Skin epidermis (tissue), 12 donors: ENCODE results near the gene ARHGAP32.
"Not testable (repeated sequence)": the region's sequence is repeated elsewhere in the genome, so short reads cannot be mapped to it uniquely, and the experiment has no call there.

Source experiments
- H3K27ac ChIP-seq, 21 experiments: fragments of 200-600 bp; sonication (generic) in 11 of 21; one replicate each; pipeline ENCODE4 v1.5.0; 2020; ENCODE audit warnings: mild to moderate bottlenecking in 3 of 21, inconsistent platforms in 2 of 21, moderate library complexity in 2 of 21
- H3K4me3 ChIP-seq, 7 experiments: fragments of 200-600 bp; sonication (generic) in 2 of 7; one replicate each; pipeline ENCODE4 v1.5.0; 2020; ENCODE audit warnings: inconsistent platforms in 2 of 7, mild to moderate bottlenecking in 2 of 7, moderate library complexity in 1 of 7

ARHGAP32 gene

GRCh38 chr11:129208863-129209262 is 16.7 kb upstream of the ARHGAP32 start:
- H3K27ac ChIP-seq, result peak overlapping the region in 1 of 21 experiments; percentile 3
- H3K4me3 ChIP-seq, result no peak overlapping the region

GRCh38 chr11:129204150-129204838 is 12.2 kb upstream of the ARHGAP32 start:
- no peak overlapping the region for H3K27ac ChIP-seq
- H3K4me3 ChIP-seq, result no peak overlapping the region

GRCh38 chr11:129202646-129203045 is 10.5 kb upstream of the ARHGAP32 start:
- no peak overlapping the region for H3K27ac ChIP-seq
- H3K4me3 ChIP-seq, result no peak overlapping the region

- no peak overlapping the region for H3K27ac ChIP-seq
- no peak overlapping the region for H3K4me3 ChIP-seq
Observed at GRCh38 chr11:129195682-129196081, 3.6 kb upstream of the ARHGAP32 start.

- Histone ChIP-seq H3K4me3 (peak overlapping the region in 2 of 7 experiments; percentile 12 to 23), H3K27ac (peak overlapping the region in 20 of 21 experiments; percentile 2 to 80 (median 69))
Observed at GRCh38 chr11:129191649-129192048, 476 bp downstream of the ARHGAP32 start.

- peak overlapping the region in 19 of 21 experiments; percentile 2 to 73 (median 32) for H3K27ac ChIP-seq
Observed at GRCh38 chr11:129190087-129190486, 2.0 kb downstream of the ARHGAP32 start.

GRCh38 chr11:129189646-129190045 is 2.5 kb downstream of the ARHGAP32 start:
- Histone ChIP-seq H3K4me3 (no peak overlapping the region), H3K27ac (peak overlapping the region in 12 of 21 experiments; percentile 3 to 69 (median 40))

More at GRCh38 chr11:129190087-129190486, 2.0 kb downstream of the ARHGAP32 start:
- no peak overlapping the region for H3K4me3 ChIP-seq

- not testable (repeated sequence) for H3K27ac ChIP-seq, H3K4me3 ChIP-seq
Observed at GRCh38 chr11:129185082-129185481, 7.0 kb downstream of the ARHGAP32 start.

GRCh38 chr11:129184581-129184980 is 7.5 kb downstream of the ARHGAP32 start:
- H3K4me3 ChIP-seq, result no peak overlapping the region
- H3K27ac ChIP-seq, result no peak overlapping the region

- H3K27ac ChIP-seq, result no peak overlapping the region
- H3K4me3 ChIP-seq, result no peak overlapping the region
Observed at GRCh38 chr11:129167315-129167714, 24.8 kb downstream of the ARHGAP32 start.

GRCh38 chr11:129163714-129164164 is 28.4 kb downstream of the ARHGAP32 start:
- Histone ChIP-seq H3K4me3 (no peak overlapping the region), H3K27ac (no peak overlapping the region)

GRCh38 chr11:129157080-129157479 is 35.0 kb downstream of the ARHGAP32 start:
- not testable (repeated sequence) for H3K4me3 ChIP-seq
- H3K27ac ChIP-seq, result peak overlapping the region in 3 of 21 experiments; percentile 18 to 29 (median 19)

GRCh38 chr11:129155745-129156144 is 36.4 kb downstream of the ARHGAP32 start:
- Histone ChIP-seq H3K4me3 (no peak overlapping the region), H3K27ac (no peak overlapping the region)

- peak overlapping the region in 2 of 21 experiments; percentile 29 to 39 for H3K27ac ChIP-seq
- no peak overlapping the region for H3K4me3 ChIP-seq
Observed at GRCh38 chr11:129148487-129148886, 43.6 kb downstream of the ARHGAP32 start.

- no peak overlapping the region for H3K27ac ChIP-seq
- no peak overlapping the region for H3K4me3 ChIP-seq
Observed at GRCh38 chr11:129146191-129146590, 45.9 kb downstream of the ARHGAP32 start.

GRCh38 chr11:129145276-129145675 is 46.8 kb downstream of the ARHGAP32 start:
- Histone ChIP-seq H3K4me3 (no peak overlapping the region), H3K27ac (no peak overlapping the region)

GRCh38 chr11:129144256-129144655 is 47.9 kb downstream of the ARHGAP32 start:
- Histone ChIP-seq H3K4me3 (no peak overlapping the region), H3K27ac (peak overlapping the region in 1 of 21 experiments; percentile 52)

GRCh38 chr11:129143335-129143734 is 48.8 kb downstream of the ARHGAP32 start:
- no peak overlapping the region for H3K4me3 ChIP-seq

GRCh38 chr11:129141748-129142523 is 50.2 kb downstream of the ARHGAP32 start:
- Histone ChIP-seq H3K27ac (peak overlapping the region in 1 of 21 experiments; percentile 5), H3K4me3 (no peak overlapping the region)

More at GRCh38 chr11:129143335-129143734, 48.8 kb downstream of the ARHGAP32 start:
- peak overlapping the region in 4 of 21 experiments; percentile 40 to 68 (median 47) for H3K27ac ChIP-seq

GRCh38 chr11:129131316-129131715 is 60.8 kb downstream of the ARHGAP32 start:
- Histone ChIP-seq H3K4me3 (no peak overlapping the region), H3K27ac (no peak overlapping the region)
